HG03045 (cell line): Measurements from ENCODE around the gene IFT27.
A peak's percentile ranks its signal among the peaks of the same experiment; 100 is the strongest.

Experiments
- ATAC-seq: cut with Tn5 transposase; IDR thresholded peaks from one replicate; pipeline ENCODE4 v1.9.1; 2021; ENCODE audit warnings: mild to moderate bottlenecking, moderate library complexity; ENCODE audit not compliant: unreplicated experiment

The IFT27 gene

DNA sequence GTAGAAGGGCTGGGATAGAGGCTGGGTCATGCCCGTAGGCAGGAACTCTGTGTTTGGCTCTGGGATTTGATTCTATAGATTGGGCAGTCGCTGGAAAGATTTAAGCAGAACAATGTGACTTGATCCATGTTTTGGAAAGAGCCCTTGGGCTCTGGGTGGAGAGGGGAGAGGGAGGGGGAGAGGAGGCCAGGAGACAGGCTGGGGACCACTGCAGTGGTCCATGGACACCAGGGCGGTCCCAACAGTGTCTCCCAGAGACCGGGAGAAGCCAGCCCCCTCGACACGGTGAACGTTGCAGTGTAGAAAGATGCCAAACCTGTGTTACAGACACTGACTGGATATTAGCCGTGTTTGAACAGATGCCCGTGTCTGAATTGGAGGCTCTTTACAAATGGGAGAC lies 21.5 kb upstream of the IFT27 start:
- ATAC-seq: no peak

DNA sequence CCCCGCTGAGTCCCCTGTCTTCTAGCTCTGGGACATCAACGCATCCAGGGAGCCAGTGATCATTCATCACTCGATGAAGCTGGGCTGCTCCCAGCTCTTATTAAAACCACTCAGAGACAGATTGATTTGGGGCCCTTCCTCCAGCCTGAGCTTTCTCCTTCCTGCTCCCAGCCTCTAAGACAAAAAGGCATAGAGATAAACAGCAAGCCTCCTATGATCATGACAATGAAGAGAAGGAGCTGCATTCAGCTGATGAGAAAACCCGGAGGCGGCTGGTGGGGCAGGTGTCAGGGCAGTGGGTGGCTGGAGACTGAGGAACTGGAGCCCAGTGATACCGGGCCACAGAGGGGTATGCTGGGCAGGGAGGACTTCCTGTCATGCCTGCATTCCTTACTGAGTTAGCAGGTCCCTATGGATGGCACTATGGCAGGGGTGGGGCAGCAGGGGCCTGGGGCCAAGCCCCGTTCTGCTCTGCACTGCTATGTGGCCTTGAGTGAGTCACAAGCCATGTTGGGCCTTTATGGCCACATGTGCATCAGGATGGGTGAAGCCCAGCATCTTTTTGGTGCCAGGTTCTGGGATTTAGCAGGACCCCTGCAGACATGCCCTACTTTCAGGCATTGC lies 20.7 kb upstream of the IFT27 start:
- no peak for ATAC-seq

DNA sequence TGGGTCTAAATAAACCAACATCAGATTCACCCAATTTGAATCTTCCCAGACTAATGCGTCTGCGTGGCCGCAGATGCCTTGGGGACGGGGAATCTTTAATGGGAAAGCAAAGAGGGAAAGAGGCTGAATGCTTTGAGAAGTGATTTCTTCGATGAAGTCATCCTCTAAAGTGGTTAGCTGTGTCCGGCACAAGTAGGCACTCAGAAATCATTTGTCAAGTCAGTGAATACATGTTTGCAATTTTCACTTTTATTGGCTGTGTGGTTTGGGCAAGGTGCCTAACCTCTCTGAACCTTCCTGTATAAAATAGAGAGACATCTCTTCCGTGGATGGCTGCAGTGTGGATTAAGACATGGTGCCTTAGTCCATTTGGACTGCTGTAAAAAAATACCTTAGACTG lies 19.7 kb upstream of the IFT27 start:
- ATAC-seq: no peak

DNA sequence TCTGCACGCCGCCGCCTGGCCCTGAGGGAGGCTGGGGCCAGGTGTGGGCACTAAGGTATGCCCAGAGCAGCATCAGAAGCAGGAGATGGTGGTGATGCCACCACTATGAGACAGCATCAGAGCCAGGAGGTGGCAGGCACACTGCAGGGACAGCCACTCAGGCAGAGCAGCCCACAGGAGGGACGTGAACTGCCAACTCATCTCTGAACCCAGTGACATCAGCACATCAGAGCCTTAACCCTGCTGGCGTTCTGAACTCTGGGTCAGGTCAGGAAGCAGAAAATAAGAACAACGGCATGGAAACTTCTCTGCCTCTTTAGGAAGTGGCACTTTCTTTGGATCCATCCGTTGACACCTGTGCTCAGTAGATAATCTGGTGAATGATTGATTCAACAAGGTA lies 14.7 kb upstream of the IFT27 start:
- ATAC-seq: no peak

DNA sequence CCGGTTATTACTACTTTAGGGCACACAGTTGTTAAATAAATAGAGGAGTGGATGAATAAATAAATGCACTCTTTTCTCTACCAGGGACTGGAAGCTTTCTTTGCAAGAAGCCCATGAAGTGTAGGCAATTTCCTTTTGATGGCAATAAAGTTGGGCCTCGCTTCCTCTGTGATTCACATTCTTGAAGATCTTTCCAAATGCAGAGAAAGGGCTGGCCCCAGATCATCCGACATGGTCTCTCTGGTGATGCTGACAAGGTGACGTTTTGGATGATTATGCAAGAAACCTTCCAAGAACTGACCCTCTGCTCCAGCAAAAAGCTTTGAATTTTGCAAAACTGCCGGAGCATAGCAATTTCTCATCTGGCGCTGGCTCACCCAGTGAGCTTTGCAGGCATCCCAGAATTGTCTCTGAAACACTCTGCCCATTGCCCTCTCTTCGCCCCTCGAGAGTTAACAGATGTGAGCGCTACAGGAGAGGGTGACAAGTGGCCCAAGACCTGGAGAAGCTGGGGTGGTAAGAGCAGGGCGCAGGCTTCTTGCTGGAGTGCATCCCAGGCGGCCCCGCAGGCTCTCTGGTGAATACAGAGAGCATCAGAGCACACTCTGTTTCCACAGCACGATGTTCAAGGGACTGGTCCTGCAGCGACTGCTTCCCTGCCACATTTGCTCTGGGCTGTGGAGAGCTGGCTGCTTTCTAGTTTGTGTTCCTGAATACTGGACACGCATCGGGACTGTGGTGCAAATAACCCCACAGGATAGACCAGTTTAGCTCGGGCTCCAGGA lies 11.5 kb upstream of the IFT27 start:
- ATAC-seq: no peak

DNA sequence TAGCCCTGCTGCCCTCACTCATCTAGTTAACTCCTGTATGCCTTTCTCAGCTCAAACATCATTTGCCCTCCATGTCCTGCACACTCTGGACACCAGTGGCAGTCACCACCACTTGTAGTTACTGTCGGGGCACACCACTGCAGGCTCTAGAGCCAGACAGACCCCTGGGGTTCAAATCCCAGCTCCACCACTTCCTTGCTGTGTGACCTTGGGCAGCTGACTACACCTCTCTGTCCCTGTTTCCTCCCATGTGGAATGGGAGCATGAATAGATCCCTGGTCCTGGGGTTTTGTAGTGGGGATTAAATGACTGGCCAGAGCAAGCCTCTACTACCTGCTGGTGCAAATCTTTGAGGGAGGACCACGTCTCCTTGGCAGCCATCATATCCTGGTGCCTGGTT lies 7.8 kb upstream of the IFT27 start:
- ATAC-seq: no peak

DNA sequence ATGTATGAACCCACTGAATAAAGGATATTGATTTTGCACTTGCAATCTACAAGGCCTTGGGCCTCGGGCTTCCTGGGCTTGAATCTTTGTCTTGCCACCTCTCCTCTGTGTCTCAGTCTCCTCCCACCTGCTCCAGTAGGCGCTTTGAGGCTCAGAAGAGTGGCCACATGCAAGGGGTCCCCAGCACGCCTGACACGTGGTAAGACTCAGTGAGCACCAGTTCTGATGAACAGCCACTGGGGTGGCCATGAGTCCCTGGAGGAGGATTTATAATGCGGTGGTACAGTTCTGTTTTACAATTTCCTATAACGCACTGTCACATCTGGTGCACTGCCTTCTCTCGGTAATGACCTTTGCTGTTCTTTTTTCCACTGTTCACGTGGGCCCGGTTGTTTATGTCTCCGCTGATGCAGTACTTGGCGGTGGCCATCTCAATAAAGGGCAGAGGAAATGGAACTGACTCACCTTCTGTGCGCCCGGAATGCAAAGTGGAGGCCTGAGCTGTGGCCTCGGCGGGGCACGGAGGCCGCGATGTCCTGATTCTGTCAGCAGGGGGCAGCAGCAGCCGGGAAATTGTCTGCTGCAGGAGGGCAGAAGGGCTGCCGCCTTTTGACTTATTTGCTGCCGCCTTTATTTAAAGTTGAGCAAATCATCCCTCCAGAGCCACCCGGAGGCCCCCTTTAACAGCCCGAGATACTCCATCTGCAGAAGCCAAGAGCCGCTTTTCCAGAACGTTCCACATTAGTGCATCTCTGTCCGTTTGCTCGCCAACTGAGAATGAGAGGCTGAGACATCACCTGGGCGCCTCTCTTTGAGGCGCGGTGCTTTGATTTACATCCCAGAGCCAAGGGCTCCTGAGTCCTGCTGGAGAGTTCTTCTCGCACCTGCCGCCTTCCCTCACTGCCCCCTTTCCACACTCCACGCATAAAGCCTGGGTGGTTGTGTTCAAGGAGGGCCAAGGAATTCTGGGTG lies 6.0 kb upstream of the IFT27 start:
- peak; percentile 51 for ATAC-seq

DNA sequence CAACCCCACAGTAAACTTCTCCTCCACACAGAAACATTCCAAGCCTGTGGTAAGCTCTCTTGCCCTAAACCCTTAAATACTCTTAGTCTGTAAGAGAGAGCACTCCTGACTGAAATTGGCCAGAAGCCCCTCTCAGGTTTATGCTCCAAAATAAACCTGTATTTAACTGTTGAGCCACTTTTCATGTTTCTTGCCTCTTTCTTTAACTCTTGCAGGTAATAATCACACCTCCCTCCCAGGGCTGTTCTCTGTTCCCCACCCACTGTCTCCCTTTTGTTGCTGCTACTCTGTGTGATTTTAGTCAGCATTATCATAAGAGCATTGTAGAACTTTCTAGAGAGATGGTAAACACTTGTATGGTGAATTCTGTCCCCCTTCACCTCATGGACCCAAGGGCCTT lies 2.1 kb upstream of the IFT27 start:
- no peak for ATAC-seq

DNA sequence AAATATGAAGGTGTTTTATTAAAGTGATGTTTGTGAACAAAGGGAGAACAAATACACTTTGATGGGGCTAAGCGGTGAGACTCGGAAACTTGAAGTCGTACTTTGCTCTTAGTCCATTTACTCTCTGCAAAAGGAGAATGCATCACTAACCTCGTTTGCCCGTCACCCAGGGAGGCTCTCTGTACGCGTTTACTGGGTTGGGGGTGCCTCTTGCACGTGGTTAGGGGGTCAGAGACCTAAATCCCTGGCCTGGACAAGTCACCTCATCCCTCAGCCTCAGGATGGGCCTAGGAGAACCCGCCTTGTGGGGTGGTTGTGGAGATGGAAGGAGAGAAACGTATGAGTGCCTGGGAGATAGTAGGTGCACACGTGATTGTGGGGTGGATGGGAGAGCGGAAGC lies 803 bp upstream of the IFT27 start:
- ATAC-seq: no peak

DNA sequence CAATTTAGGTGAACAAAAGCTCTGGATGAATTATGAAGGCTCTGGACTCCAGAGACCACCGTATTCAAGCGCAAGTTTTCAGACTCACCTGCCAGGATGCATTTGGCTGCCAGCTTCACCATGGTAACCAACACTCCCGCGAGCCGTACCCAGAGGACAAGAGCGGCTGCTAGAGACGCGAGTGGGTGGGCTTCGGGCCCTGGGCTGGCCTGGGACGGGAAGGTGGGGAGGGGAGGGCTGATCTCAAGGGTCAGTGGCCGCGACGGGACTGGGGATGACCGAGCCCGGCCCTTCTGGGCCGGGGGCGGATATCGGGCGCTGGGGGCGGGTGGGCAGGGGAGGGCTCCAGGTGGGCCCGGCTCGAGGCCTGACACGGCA lies 344 bp downstream of the IFT27 start:
- peak; percentile 7 for ATAC-seq

DNA sequence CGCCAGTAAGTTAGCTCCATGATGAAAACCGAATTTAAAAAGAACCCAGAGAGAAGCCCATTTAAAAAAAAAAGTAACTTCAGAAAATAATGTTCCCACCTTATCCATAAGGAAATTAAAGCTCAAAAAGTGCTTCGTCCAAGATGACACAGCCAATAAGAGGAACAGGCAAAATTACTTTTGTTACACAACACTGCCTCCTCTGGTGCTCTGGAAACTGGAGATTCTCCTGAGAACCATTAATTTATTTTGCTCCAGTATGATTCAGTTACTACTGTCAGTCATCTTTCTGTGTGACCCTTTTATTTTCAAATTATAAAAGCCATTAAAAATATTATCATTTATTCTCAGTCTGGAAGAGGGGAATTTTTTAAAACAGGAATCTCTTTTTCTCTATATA lies 2.0 kb downstream of the IFT27 start:
- ATAC-seq: no peak

DNA sequence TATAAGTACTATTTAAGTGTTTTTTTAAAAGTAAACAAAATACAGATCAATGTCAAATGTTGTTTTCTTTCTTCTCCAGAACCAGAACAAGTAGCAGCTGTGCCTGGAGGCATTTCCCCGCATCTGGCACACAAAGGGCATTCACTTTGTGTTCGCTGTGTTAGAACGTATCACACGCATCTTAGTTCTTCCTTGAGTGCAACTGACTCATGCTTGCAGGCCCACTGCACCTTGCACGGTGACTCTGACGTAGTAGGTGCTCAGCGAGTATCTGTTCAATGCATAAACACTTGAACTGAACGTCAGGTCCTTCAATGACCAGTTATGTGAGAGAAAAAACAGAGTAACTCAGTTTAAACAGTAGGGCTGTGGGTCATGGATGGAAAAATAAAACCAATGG lies 3.5 kb downstream of the IFT27 start:
- no peak for ATAC-seq

DNA sequence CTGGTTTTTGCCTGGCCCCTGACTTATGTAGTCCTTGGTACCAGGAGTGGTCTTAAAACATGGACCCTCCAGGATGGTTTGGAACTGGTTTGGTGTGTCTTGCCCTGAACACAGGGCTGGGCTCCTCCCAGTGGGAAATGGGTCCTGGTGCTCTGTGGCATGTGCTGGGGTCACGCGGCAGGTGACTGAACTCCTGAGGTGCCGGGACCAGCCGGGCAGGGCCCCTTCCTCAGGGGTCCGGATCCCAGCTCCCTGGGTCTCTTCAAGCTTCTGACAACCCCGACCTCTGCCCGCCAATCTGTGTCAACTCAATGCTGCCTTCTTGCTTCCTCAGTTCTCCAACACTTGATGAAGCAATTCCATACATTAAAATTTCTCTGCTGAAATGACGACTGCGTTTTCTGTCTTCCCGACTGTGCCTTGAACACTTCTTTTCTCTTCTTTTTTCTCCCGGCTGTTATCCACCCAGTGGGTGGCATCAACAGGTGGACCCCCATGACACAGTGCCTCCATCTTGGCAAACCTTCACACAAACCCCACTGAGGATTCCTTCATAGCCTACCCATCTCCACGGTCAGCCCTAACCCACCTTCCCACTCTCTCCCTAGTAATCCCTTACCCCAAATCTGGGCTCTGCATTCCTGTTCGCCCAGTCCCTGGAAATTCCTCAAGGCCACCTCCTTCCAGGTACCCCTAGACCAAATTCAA lies 4.4 kb downstream of the IFT27 start:
- no peak for ATAC-seq

DNA sequence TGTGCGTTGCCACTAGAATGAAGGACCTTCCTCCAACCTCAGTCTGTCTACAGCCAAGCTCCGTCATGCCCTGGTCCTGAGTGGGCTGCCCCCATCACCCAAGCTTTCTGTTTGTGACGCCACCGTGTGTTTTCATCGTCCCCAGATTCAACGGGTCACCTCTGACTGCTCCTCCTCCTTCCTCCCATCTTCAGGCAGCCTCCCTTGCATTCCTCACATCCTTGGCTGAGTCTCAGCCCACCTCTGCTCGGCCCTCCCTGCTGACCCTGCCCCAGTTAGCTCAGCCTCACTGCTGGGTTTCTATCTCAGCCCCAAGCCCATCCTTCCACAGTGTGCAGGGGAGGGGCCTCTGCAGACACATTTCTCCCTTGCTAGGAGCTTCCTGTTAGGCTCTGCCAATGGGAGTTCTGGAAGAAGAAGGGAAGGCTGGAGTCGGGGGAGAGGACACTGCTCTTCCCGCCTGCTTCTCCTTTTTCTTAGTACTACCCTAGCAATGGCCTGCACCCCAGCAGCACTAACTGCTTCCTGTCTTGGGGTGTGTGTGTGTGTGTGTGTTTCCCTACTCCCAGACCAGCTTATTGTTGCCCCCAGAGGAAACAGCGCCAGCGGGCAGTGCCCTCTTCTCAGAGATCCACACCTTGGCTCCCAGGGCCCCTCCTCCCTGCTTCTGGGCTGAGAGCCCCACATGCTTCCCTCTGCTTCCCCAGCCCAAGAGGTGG lies 5.2 kb downstream of the IFT27 start:
- ATAC-seq: no peak

DNA sequence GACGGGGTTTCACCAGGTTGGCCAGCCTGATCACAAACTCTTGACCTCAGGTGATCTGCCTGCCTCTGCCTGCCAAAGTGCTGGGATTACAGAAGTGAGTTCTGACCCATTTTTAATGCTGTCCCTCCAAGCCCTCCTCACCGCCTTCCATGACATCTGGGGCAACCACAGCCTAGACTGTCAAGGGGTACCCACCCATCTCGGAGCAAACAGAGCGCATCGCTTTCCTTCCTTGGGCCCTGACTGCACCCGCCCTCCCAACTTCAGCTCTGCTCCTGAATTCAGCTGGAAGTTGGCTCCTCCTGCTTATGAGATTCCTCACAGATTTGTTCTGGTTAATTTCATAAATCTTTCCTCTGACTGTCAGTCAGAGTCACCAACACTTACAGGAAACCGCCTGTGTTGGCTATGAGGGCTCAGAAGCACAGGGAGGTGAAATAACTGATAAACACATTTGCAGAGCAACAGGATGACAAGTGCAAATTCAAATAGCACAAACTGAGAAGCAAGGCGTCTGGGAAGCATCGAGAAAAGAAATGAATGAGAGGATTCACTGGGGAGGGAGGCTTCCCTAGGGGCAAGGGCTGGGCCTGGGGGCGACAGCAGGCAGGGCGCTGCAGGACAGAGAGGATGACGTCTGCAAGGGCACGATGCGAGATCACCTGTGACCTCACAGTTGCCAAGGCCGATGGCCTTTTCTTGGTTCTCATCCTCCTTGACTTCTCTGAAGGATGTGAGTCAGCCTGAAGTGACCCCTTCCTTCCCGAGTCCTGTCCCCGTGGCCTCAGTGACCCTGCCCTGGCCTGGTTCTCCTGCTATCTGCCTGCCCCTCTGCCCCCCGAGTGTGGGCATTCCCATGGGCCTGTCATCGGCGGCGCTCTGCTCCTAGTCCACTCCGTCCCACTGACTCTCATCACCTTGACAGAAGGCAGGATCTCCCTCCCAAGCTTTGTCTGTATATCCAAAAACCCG lies 6.1 kb downstream of the IFT27 start:
- ATAC-seq: no peak

DNA sequence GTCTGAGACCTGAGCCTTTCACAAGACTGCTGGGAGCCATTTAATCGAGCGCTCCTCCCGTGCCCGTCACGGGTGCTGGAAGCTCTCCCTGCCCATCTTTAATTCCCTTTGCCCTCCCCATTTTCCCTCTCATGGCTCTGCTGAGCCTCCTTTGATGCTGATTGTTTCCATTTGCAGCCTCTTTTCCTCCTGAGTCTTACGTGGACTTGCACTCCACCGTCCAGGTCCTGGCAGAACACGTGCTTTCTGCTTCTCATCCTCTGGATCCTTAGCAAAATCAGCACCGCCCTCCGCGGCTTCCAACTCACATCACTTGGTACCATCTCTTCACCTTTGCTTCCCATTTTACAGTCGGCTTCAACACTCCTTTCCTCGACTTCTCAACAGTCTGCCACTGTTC lies 7.3 kb downstream of the IFT27 start:
- no peak for ATAC-seq

DNA sequence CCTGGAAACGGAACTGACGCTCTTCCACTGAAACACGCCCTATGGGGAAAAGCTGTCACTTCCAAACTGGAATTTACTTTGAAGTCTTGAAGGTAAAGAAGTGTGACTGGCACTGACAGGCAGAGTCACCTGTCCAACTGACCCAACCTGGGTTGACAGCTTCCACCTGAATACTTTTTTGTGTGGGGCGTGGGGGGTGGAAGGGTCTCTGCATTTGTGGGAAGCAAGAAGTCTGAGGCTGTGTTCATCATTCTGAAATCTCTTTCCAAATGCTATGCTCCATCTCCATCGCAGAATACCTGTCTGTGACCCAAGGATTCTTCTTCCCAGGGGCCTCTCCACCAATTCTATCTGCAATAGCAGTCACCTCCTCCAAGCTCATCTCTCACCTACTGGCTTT lies 7.8 kb downstream of the IFT27 start:
- ATAC-seq: no peak

DNA sequence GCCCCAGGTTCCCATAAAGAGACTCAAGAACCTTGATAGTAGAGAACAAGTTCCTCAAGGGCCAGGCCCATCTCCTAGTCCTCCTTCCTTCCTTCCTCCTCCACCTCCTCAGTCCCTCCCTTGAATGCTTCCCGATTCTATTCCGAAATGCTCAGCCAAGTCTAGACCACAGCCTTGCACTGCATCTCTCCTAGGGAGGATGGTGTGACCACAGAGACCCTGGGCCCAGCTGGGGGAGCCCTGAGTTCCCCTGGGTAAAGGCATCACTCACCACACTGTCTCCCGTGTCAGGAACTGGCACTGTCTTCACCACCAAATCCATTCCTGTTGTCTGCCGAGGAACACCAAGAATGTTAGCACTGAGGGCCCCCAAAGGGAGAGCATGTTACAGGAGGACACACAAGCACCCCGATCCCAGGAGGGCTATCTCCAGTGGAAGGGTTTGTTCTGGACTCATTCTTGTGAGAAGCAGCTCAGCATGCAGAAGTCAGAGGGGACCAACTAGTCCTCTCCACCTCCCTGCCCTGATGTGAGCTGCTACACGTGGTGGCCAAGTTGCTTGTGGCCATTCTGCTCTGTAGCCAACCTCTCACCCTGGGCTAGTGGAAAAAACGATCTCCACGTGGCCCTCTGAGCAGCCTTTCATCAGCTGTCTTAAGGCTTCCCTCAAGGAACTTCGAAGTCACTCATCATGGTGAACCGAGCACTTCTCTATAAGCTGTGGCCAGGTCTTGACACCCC lies 8.7 kb downstream of the IFT27 start:
- no peak for ATAC-seq
